ENCODE measurements around the gene PEX14.

The PEX14 gene

DNA sequence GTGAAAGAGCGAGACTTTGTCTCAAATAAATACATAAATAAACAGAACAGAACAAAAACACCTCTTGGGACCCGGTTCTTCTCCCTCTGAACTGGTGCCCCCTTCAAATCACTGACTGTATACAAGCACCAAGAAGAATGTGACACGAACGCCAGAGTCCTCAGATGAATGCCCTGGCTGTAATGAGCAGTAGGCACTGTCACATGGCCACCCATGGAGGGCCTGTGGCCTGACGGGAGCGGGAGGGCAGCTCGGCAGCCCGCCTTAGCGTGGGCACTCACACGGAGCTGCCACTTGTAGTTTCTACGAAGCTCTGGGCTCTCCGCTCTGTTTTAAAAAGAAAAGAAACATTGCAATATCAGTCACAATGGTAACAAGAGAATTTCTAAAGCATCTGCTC, 146.0 kb downstream of the PEX14 start:
- TF ChIP-seq ZC3H10 (CRISPR knock-in tag; IDR thresholded peaks at IDR 0.05), result no peak
- TF ChIP-seq, protein P1, sequence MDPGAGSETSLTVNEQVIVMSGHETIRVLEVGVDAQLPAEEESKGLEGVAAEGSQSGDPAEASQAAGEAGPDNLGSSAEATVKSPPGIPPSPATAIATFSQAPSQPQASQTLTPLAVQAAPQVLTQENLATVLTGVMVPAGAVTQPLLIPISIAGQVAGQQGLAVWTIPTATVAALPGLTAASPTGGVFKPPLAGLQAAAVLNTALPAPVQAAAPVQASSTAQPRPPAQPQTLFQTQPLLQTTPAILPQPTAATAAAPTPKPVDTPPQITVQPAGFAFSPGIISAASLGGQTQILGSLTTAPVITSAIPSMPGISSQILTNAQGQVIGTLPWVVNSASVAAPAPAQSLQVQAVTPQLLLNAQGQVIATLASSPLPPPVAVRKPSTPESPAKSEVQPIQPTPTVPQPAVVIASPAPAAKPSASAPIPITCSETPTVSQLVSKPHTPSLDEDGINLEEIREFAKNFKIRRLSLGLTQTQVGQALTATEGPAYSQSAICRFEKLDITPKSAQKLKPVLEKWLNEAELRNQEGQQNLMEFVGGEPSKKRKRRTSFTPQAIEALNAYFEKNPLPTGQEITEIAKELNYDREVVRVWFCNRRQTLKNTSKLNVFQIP (CRISPR knock-in tag; IDR thresholded peaks at IDR 0.05; ENCODE audit: borderline replicate concordance, low read depth), result no peak
- TF ChIP-seq ZFP3 (CRISPR knock-in tag; IDR thresholded peaks at IDR 0.05), result no peak
- no peak for TF ChIP-seq SNAI2 (CRISPR knock-in tag; IDR thresholded peaks at IDR 0.05)
- TF ChIP-seq ZFP30 (CRISPR knock-in tag; IDR thresholded peaks at IDR 0.05), result no peak
- no peak for TF ChIP-seq ZNF70 (CRISPR knock-in tag; IDR thresholded peaks at IDR 0.05)
- TF ChIP-seq, protein P2, sequence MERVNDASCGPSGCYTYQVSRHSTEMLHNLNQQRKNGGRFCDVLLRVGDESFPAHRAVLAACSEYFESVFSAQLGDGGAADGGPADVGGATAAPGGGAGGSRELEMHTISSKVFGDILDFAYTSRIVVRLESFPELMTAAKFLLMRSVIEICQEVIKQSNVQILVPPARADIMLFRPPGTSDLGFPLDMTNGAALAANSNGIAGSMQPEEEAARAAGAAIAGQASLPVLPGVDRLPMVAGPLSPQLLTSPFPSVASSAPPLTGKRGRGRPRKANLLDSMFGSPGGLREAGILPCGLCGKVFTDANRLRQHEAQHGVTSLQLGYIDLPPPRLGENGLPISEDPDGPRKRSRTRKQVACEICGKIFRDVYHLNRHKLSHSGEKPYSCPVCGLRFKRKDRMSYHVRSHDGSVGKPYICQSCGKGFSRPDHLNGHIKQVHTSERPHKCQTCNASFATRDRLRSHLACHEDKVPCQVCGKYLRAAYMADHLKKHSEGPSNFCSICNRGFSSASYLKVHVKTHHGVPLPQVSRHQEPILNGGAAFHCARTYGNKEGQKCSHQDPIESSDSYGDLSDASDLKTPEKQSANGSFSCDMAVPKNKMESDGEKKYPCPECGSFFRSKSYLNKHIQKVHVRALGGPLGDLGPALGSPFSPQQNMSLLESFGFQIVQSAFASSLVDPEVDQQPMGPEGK (CRISPR knock-in tag; IDR thresholded peaks at IDR 0.05; ENCODE audit: borderline replicate concordance), result no peak
- TF ChIP-seq, protein P3, sequence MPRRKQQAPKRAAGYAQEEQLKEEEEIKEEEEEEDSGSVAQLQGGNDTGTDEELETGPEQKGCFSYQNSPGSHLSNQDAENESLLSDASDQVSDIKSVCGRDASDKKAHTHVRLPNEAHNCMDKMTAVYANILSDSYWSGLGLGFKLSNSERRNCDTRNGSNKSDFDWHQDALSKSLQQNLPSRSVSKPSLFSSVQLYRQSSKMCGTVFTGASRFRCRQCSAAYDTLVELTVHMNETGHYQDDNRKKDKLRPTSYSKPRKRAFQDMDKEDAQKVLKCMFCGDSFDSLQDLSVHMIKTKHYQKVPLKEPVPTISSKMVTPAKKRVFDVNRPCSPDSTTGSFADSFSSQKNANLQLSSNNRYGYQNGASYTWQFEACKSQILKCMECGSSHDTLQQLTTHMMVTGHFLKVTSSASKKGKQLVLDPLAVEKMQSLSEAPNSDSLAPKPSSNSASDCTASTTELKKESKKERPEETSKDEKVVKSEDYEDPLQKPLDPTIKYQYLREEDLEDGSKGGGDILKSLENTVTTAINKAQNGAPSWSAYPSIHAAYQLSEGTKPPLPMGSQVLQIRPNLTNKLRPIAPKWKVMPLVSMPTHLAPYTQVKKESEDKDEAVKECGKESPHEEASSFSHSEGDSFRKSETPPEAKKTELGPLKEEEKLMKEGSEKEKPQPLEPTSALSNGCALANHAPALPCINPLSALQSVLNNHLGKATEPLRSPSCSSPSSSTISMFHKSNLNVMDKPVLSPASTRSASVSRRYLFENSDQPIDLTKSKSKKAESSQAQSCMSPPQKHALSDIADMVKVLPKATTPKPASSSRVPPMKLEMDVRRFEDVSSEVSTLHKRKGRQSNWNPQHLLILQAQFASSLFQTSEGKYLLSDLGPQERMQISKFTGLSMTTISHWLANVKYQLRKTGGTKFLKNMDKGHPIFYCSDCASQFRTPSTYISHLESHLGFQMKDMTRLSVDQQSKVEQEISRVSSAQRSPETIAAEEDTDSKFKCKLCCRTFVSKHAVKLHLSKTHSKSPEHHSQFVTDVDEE (CRISPR knock-in tag; IDR thresholded peaks at IDR 0.05), result no peak
- TF ChIP-seq ISL1 (CRISPR knock-in tag; IDR thresholded peaks at IDR 0.05), result no peak
- TF ChIP-seq, protein P4, sequence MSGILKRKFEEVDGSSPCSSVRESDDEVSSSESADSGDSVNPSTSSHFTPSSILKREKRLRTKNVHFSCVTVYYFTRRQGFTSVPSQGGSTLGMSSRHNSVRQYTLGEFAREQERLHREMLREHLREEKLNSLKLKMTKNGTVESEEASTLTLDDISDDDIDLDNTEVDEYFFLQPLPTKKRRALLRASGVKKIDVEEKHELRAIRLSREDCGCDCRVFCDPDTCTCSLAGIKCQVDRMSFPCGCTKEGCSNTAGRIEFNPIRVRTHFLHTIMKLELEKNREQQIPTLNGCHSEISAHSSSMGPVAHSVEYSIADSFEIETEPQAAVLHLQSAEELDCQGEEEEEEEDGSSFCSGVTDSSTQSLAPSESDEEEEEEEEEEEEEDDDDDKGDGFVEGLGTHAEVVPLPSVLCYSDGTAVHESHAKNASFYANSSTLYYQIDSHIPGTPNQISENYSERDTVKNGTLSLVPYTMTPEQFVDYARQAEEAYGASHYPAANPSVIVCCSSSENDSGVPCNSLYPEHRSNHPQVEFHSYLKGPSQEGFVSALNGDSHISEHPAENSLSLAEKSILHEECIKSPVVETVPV (CRISPR knock-in tag; IDR thresholded peaks at IDR 0.05), result no peak
- TF ChIP-seq RARB (CRISPR knock-in tag; IDR thresholded peaks at IDR 0.05), result no peak
- TF ChIP-seq ZNF8 (CRISPR knock-in tag; IDR thresholded peaks at IDR 0.05), result no peak
- TF ChIP-seq BACH2 (CRISPR knock-in tag; IDR thresholded peaks at IDR 0.05; ENCODE audit: borderline replicate concordance), result no peak
- no peak for TF ChIP-seq TOX (CRISPR knock-in tag; IDR thresholded peaks at IDR 0.05; ENCODE audit: borderline replicate concordance)
- TF ChIP-seq CSDC2 (CRISPR knock-in tag; IDR thresholded peaks at IDR 0.05), result no peak
- no peak for TF ChIP-seq OSR1 (CRISPR knock-in tag; IDR thresholded peaks at IDR 0.05)
- no peak for TF ChIP-seq TCF4 (CRISPR knock-in tag; IDR thresholded peaks at IDR 0.05; ENCODE audit: borderline replicate concordance)
- TF ChIP-seq ZNF565 (CRISPR knock-in tag; conservative IDR thresholded peaks at IDR 0.05; ENCODE audit: low read depth), result no peak
- no peak for ATAC-seq

DNA sequence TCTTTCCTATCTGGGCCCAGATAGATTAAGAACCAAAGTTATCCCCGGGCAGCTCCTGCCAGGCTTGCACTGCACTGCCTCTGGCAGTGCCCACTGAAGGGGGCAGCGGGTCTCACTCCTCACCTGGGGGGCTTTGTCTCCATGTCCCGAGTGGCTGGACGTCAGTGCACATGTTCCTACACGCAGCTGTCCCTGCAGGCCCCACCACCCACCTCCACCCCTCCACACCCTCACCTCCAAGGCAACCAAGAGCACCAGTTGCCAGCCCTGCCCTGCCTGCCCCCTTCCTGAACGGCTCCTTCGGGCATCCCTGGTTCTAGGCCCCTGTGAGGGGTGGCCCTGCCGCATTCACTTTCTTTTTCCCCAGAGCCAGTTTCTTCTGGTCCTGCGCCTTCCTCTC, 147.2 kb downstream of the PEX14 start:
- TF ChIP-seq, protein P3 (CRISPR knock-in tag; IDR thresholded peaks at IDR 0.05), result no peak
- no peak for TF ChIP-seq ZFP30 (CRISPR knock-in tag; IDR thresholded peaks at IDR 0.05)
- TF ChIP-seq RARB (CRISPR knock-in tag; IDR thresholded peaks at IDR 0.05), result no peak
- no peak for TF ChIP-seq SNAI2 (CRISPR knock-in tag; IDR thresholded peaks at IDR 0.05)
- no peak for TF ChIP-seq ZNF8 (CRISPR knock-in tag; IDR thresholded peaks at IDR 0.05)
- no peak for TF ChIP-seq GLIS3 (CRISPR knock-in tag; IDR thresholded peaks at IDR 0.05)
- TF ChIP-seq, protein P1 (CRISPR knock-in tag; IDR thresholded peaks at IDR 0.05; ENCODE audit: borderline replicate concordance, low read depth), result no peak
- no peak for TF ChIP-seq PPARA (CRISPR knock-in tag; IDR thresholded peaks at IDR 0.05; ENCODE audit: borderline replicate concordance)
- TF ChIP-seq, protein P5, sequence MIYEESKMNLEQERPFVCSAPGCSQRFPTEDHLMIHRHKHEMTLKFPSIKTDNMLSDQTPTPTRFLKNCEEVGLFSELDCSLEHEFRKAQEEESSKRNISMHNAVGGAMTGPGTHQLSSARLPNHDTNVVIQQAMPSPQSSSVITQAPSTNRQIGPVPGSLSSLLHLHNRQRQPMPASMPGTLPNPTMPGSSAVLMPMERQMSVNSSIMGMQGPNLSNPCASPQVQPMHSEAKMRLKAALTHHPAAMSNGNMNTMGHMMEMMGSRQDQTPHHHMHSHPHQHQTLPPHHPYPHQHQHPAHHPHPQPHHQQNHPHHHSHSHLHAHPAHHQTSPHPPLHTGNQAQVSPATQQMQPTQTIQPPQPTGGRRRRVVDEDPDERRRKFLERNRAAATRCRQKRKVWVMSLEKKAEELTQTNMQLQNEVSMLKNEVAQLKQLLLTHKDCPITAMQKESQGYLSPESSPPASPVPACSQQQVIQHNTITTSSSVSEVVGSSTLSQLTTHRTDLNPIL (CRISPR knock-in tag; IDR thresholded peaks at IDR 0.05; ENCODE audit: low read depth), result no peak
- TF ChIP-seq TOX (CRISPR knock-in tag; IDR thresholded peaks at IDR 0.05; ENCODE audit: borderline replicate concordance), result no peak
- TF ChIP-seq ARNTL (CRISPR knock-in tag; IDR thresholded peaks at IDR 0.05; ENCODE audit: borderline replicate concordance, low read depth), result no peak
- TF ChIP-seq, protein P4 (CRISPR knock-in tag; IDR thresholded peaks at IDR 0.05), result no peak
- TF ChIP-seq ZFP3 (CRISPR knock-in tag; IDR thresholded peaks at IDR 0.05), result no peak
- TF ChIP-seq ZC3H10 (CRISPR knock-in tag; IDR thresholded peaks at IDR 0.05), result no peak
- TF ChIP-seq ESRRG (CRISPR knock-in tag; IDR thresholded peaks at IDR 0.05), result no peak
- no peak for TF ChIP-seq ZNF70 (CRISPR knock-in tag; IDR thresholded peaks at IDR 0.05)
- TF ChIP-seq BACH2 (CRISPR knock-in tag; IDR thresholded peaks at IDR 0.05; ENCODE audit: borderline replicate concordance), result no peak
- TF ChIP-seq ISL1 (CRISPR knock-in tag; IDR thresholded peaks at IDR 0.05), result no peak
- no peak for TF ChIP-seq CSDC2 (CRISPR knock-in tag; IDR thresholded peaks at IDR 0.05)
- no peak for TF ChIP-seq ZNF565 (CRISPR knock-in tag; conservative IDR thresholded peaks at IDR 0.05; ENCODE audit: low read depth)
- ATAC-seq, result no peak

Data from SK-N-SH treated with all-trans-retinoic acid at 6 μM for 48 hours (cell line).